NB4 (cell line): Measurements from ENCODE around the gene HRH1.

Source experiments
- TF ChIP-seq, protein P1 (sequence below): IDR thresholded peaks from one replicate; pipeline ENCODE4 v1.5.1; 2012; ENCODE audit warnings: low read depth, low read length
- TF ChIP-seq, protein P2 (sequence below): IDR thresholded peaks from 2 replicates; pipeline ENCODE4 v1.6.1; 2011; ENCODE audit warnings: low read depth, low read length

DNA sequence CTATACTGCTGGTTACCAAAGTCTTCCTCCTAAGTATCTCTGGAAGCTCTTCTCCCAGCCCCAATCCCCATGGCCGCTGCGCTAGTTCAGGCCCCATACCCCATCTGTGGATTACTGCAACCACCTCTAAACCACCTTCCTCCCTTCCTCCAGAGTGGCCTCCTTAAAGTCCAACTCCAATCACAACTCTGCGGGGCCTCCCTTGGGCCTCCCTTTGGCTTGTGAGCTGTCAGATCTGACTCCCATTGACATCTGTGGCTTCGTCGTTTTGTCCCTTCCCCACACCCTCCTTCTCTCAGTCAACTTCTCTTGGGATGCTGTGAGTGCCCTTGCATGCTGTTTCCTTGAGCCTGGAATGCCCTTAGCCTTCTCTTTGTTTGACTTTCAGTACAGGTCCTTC lies 9.3 kb upstream of the HRH1 start:
- TF ChIP-seq, protein P1, sequence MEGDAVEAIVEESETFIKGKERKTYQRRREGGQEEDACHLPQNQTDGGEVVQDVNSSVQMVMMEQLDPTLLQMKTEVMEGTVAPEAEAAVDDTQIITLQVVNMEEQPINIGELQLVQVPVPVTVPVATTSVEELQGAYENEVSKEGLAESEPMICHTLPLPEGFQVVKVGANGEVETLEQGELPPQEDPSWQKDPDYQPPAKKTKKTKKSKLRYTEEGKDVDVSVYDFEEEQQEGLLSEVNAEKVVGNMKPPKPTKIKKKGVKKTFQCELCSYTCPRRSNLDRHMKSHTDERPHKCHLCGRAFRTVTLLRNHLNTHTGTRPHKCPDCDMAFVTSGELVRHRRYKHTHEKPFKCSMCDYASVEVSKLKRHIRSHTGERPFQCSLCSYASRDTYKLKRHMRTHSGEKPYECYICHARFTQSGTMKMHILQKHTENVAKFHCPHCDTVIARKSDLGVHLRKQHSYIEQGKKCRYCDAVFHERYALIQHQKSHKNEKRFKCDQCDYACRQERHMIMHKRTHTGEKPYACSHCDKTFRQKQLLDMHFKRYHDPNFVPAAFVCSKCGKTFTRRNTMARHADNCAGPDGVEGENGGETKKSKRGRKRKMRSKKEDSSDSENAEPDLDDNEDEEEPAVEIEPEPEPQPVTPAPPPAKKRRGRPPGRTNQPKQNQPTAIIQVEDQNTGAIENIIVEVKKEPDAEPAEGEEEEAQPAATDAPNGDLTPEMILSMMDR = no peak
- TF ChIP-seq, protein P2, sequence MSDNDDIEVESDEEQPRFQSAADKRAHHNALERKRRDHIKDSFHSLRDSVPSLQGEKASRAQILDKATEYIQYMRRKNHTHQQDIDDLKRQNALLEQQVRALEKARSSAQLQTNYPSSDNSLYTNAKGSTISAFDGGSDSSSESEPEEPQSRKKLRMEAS = no peak
